NB4 (cell line): ENCODE measurements around the gene CRB3.

Experiments
- CTCF ChIP-seq: IDR thresholded peaks from one replicate; pipeline ENCODE4 v1.5.1; 2012; ENCODE audit warnings: low read depth, low read length
- POLR2A ChIP-seq: IDR thresholded peaks from 2 replicates; pipeline ENCODE4 v1.6.1; 2011; ENCODE audit warnings: mild to moderate bottlenecking; ENCODE audit not compliant: insufficient read length; ENCODE audit errors: extremely low read depth

- TF ChIP-seq CTCF (no peak), POLR2A (no peak)
These were observed 45.3 kb downstream of the CRB3 start for GRCh38 chr19:6509118-6509971.
